HUES48 (cell line): ENCODE results near the gene MLLT10.

Experiments used
- H3K27ac ChIP-seq: one replicate; pipeline ENCODE4 v1.7.0; 2013; ENCODE audit warnings: low read depth, low read length, inconsistent platforms
- H3K27me3 ChIP-seq: 2 replicates; pipeline ENCODE4 v1.6.1; 2013; ENCODE audit warnings: mild to moderate bottlenecking, low read length; ENCODE audit not compliant: control insufficient read depth, insufficient read depth
- H3K36me3 ChIP-seq: 2 replicates; pipeline ENCODE4 v1.6.1; 2013; ENCODE audit warnings: low read length; ENCODE audit not compliant: control insufficient read depth, insufficient read depth
- H3K4me1 ChIP-seq: 2 replicates; pipeline ENCODE4 v1.6.1; 2013; ENCODE audit warnings: mild to moderate bottlenecking, low read length; ENCODE audit not compliant: control insufficient read depth, insufficient read depth
- H3K4me3 ChIP-seq: 2 replicates; pipeline ENCODE4 v1.5.1; 2013; ENCODE audit warnings: mild to moderate bottlenecking, low read depth, low read length
- H3K9ac ChIP-seq: 2 replicates; pipeline ENCODE4 v1.6.1; 2013; ENCODE audit warnings: mild to moderate bottlenecking, low read depth, low read length, moderate library complexity
- H3K9me3 ChIP-seq: 2 replicates; pipeline ENCODE4 v1.6.1; 2013; ENCODE audit warnings: low read length; ENCODE audit not compliant: control insufficient read depth, insufficient read depth

MLLT10 gene

DNA sequence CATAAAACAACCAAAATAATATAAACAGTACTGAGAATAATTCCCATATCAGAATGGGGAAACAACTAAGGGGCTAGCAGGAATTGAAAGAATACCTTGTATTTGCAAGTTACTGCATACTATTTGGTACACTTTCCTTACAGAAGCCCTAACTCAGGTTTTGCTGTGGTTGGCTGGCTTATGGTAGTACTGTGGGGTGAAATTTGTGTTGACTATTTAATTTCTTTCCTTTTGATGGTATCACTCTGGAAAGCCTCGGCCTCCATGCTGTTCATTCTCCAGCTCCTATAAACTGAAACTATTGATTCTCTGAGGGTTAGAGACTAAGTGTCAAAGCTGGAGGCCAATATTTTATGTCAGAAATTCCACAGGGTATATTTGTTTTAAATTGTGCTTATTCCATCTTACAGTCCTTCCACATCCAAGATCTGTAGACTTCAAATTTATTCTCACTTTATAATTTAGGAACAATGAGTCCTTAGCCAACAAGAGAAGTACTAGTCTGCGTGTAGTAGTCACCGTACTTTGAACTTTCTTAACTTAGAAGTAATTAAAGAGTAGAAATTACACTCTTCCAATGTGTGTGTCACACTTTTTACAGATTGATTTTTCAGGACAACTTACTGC is 22.0 kb upstream of the MLLT10 start:
- H3K36me3 ChIP-seq: no peaks in the 10 kb centered on the region
- H3K9me3 ChIP-seq: no peaks in the 10 kb centered on the region
- peak overlapping the region; percentile 57 for H3K4me3 ChIP-seq
- no peak overlapping the region for H3K9ac ChIP-seq
- peak overlapping the region; percentile 99 for H3K27ac ChIP-seq
- H3K4me1 ChIP-seq: peaks cover 65% of the 10 kb centered on the region
- H3K27me3 ChIP-seq: peaks cover 33% of the 10 kb centered on the region

DNA sequence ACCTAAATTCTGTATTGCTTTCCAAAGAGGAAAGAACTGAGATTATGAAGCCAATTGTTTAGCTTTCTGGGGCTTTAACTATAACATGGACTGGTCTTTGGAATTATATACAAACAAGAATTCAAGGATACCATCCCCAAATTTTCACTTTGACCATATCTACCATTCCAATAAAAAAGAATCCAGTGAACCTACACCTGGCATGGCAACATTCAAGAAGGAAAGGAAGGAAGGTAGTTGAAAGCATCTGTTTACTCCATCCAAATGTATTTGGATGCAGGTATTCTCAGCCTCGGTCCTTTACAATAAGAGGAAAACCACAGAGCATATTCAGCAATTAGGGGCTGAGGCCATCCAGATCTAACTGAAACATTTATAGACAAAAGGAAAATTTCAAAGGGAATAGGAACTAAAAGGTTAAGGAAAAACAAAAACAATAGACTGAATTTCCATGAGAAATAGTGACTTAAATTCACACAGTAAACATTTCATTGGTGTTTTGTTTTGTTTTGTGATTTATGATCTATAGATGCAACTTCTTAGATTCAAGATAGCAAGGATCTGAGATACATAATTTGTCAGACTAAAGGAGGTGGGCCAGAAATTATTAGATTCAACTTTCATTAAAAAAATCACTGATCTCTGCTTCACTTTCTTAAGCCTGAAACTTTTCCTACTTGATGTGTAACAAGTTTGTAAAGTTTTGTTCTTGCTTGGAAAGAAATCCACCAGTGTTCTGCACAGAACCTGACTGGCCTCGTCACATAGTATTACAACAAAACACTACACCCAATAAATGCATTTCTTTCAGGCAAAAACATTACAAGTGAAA is 21.2 kb upstream of the MLLT10 start:
- Histone ChIP-seq H3K27me3 (peaks cover 30% of the 10 kb centered on the region), H3K27ac (peak overlapping the region; percentile 99), H3K9ac (no peak overlapping the region), H3K36me3 (no peaks in the 10 kb centered on the region), H3K4me1 (peaks cover 62% of the 10 kb centered on the region), H3K4me3 (peak overlapping the region; percentile 57), H3K9me3 (no peaks in the 10 kb centered on the region)

DNA sequence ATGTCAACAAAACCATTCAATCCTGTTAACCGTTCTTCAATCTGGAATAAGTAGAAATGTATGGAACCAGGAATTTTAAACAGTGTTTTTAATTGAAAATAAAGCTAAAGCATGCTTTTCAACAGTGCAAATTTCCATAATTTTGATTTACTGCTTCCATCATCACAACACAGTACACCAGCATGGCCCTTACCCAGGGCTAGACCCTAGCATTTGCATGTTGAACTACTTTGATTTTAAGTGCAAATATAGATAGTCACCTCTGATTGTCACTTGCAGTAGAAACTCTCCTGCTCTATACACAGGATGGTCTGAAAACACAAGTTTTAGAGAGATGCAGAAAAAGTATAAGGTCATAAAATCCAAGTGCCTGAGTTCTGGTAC is 20.6 kb upstream of the MLLT10 start:
- Histone ChIP-seq H3K9ac (no peak overlapping the region), H3K27me3 (peaks cover 34% of the 10 kb centered on the region), H3K36me3 (no peaks in the 10 kb centered on the region), H3K27ac (peak overlapping the region; percentile 99), H3K4me3 (peak overlapping the region; percentile 57), H3K4me1 (peaks cover 66% of the 10 kb centered on the region), H3K9me3 (no peaks in the 10 kb centered on the region)

DNA sequence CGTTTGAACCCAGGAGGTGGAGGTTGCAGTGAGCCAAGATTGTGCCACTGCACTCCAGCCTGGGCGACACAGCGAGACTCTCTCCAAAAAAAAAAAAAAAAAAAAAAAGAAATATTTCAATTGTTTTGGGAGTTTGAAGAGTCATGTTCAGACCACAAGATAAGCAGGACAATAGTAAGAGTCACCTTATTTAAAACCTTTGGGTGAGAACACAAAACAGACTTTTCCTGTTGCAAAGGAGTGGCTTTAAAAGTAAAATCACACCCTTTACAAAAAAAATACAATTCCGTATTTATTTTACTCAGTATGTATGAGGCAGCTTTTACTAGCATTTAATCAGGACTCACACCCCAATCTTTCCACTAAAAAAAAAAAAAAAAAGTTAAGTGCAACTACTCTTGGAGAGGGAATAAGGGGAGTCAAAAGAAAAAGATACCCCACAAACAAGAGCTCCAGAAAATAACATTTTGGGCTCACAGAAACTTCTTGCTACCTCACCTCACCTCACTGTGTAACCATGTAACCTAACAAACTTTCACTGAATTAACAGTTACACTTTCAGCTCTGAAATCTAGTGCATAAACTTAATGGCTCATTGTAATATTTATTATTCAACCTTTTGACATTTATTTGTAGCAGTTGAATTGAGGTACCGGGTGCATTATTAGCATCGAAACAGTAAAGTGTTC is 19.8 kb upstream of the MLLT10 start:
- peaks cover 68% of the 10 kb centered on the region for H3K4me1 ChIP-seq
- H3K36me3 ChIP-seq: no peaks in the 10 kb centered on the region
- peak overlapping the region; percentile 82 for H3K4me3 ChIP-seq
- no peak overlapping the region for H3K9ac ChIP-seq
- H3K27me3 ChIP-seq: peaks cover 42% of the 10 kb centered on the region
- H3K9me3 ChIP-seq: no peaks in the 10 kb centered on the region
- H3K27ac ChIP-seq: no peak overlapping the region

DNA sequence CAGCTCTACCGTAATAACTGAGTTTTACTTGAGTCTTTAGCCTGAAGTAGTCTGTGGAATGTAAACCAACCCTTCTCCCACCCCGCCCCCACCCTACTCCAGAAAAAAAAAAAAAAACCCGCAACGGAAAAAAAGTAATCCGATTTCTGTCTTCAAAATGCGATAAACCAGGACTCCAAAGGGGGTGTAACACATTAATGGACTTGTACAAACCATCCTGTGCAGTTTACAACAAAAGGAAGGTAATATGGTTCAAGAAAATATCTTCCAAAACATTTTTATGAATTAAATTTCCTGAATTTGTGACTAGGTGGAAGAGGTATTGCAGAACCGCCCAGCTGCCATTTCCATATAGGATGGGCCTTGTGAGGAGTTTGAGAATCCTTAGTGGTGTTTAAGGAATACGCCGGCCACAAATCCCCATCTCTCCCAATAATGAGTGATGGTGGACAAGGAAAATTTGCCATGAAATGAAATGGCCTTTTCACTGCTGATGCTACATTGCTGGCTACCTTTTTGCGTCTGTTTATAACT is 19.1 kb upstream of the MLLT10 start:
- no peak overlapping the region for H3K9ac ChIP-seq
- H3K27ac ChIP-seq: peak overlapping the region; percentile 81
- peaks cover 73% of the 10 kb centered on the region for H3K4me1 ChIP-seq
- peaks cover 48% of the 10 kb centered on the region for H3K27me3 ChIP-seq
- no peaks in the 10 kb centered on the region for H3K36me3 ChIP-seq
- H3K9me3 ChIP-seq: no peaks in the 10 kb centered on the region
- H3K4me3 ChIP-seq: peak overlapping the region; percentile 82

DNA sequence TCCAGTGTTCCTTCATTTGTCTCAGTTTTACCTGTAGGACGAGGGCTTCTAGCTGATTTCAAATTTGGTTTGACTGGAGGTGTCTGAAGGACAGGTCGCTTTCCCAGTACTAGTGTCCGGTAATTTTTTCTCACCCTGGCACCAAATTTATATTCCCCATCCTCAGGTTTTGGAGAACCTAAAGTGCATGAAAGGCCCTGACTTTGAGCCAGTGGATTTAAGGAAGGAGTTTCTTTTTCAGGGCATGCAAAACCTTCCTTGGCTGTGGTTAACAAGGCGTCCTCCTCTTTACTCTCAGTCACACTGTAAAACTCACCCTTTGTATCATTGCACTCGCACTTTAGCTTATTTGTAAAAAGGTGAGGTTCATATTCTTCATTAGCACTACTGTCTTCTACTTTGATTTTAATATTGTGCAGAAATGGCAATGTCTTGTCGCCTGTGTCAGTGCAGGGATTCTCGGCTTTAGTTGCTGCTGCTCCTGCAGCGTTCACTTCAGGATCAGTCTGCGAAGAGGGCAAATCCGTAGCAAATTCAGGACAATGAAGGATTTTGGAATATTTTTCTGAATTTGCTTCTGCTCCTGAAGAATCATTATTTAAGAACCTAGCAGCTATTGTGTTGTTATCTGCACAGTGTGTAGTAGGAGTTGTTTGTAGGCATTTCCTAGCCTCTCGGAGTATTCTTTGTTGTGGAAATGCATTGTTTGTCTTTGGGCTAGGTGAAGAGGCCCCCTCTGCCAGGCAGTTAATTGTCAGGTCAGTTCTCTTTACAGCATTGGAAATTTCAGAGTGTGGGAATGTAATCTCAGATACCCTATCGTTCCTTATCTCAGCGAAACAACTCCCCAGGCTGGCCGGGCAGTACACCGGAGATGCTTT is 18.4 kb upstream of the MLLT10 start:
- Histone ChIP-seq H3K9me3 (no peaks in the 10 kb centered on the region), H3K9ac (peak overlapping the region; percentile 45), H3K36me3 (no peaks in the 10 kb centered on the region), H3K27me3 (peaks cover 54% of the 10 kb centered on the region), H3K27ac (peak overlapping the region; percentile 81), H3K4me1 (peaks cover 79% of the 10 kb centered on the region), H3K4me3 (peak overlapping the region; percentile 82)

DNA sequence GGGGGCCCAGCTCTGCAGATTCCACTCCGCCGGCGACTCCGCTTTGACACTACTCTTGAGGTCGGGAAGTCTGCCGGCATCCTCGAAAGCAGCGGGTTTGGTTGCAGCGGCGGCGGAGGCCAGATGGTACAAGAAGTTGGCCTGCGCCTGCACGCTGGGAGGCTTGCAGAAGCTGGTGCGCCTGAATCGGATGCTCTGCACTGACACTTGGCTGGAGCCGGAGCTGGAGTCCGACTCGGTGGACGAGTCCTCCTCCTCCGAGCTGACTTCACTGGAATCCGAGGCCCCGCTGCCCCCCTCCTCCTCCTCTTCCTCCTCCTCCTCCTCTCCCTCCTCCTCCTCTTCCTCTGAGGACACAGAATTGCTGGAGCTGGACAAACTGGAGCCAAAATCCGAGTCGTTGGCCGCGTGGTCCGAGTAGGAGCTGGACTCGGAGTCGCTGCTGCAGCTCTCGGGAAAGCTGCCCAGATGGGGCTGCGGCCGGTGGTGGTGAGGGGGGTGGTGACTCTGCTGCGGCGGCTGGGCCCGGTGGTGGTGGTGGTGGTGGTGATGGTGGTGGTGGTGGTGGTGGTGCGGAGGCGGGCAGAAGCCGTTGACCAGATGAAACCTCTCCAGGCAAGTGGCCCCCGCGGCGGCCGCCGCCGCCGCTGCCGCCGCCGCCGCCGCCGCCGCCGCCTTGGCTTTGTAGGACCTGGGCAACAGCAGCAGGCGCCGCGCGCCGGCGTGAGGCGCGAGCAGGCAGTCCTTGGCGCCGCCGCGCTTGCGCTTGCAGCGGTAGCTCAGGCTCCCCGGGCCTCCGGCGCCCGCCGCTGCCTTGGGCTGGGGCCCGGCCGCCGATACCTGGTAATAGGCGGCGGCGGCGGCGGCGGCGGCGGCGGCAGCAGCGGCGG is 17.5 kb upstream of the MLLT10 start:
- Histone ChIP-seq H3K36me3 (no peaks in the 10 kb centered on the region), H3K4me1 (peaks cover 82% of the 10 kb centered on the region), H3K9ac (peak overlapping the region; percentile 45), H3K27me3 (peaks cover 61% of the 10 kb centered on the region), H3K9me3 (no peaks in the 10 kb centered on the region), H3K4me3 (peak overlapping the region; percentile 82), H3K27ac (peak overlapping the region; percentile 81)

DNA sequence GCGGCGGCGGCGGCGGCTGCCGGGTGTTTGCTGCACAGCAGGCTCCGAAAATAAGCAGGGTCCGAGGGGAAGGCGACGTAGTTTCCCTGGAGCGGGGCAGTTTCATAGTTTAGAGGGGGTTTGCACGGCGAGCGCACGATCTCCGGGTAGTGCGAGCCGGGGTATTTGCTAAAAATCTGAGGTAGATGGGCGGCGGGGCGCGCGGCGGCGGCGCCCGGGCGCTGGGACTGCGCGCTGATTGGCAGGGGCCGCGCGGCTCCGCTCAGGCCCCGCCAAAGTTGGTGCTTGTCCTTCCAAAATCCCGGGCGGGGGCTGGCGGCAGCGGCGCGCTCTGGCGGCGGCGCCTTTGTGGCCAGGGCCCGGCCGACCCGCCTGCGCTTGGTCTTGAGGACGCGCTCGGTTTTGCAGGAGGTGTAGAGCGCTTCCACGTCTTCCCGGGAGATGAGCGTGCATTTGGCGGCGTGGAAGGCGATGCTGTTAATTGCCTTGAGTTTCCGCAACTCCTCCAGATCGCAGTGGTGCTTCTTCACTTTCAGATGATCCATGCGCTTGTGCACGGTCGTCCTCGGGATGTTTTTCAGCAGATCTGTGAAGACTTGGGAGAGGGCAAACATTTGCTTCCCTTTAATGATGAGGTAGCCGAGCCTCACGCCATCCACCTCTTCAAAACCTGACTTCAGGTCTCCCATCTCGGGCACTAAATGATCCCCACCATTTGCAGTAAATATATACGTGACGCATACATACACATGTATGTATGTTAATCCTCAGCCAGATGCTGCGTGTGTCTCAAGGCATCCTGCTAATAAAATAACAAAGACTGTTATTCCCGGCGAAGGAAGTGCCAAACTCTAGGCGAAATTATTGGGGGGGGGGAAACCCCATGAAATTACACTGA is 16.6 kb upstream of the MLLT10 start:
- Histone ChIP-seq H3K9ac (peak overlapping the region; percentile 44), H3K27ac (peak overlapping the region; percentile 67), H3K27me3 (peaks cover 61% of the 10 kb centered on the region), H3K4me3 (peak overlapping the region; percentile 82), H3K36me3 (no peaks in the 10 kb centered on the region), H3K9me3 (no peaks in the 10 kb centered on the region), H3K4me1 (peaks cover 81% of the 10 kb centered on the region)

DNA sequence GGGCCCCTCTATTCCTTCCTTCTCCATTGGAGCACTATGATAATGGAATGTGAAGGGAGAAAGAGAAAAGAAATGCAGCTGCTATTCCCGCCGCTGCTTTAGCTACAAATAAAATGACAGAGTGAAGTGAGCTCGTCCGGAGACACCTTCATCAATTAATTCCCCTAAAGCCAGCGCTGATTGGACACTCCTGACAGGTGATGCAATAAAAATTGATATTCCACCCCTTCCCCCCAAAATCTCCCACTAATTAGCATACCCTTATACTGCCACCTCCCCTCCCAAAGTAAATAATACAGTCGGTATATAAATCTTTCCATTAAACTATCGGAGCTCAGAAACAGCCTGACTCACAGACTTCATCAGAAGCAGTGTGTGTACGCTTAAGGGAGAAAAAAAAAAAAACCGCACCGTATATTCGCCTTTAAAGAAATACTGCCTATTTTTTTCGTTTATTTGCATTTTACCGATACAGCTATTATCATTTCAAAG is 15.8 kb upstream of the MLLT10 start:
- Histone ChIP-seq H3K9me3 (no peaks in the 10 kb centered on the region), H3K27ac (peak overlapping the region; percentile 68), H3K9ac (peak overlapping the region; percentile 21; the same call in 1 of the 2 replicates), H3K27me3 (peaks cover 61% of the 10 kb centered on the region), H3K4me1 (peaks cover 81% of the 10 kb centered on the region), H3K4me3 (peak overlapping the region; percentile 82), H3K36me3 (no peaks in the 10 kb centered on the region)
